CD4-positive, alpha-beta T cell treated with Interleukin-6 at 100 ng/mL for 8 hours (primary cell): ENCODE measurements around the gene AAMP.
"Not testable (repeated sequence)": the region's sequence is repeated elsewhere in the genome, so short reads cannot be mapped to it uniquely, and the experiment has no call there.

Source experiments
- DNase-seq: peaks from one replicate; pipeline ENCODE4 v3.0.0-alpha.2; 2020; ENCODE audit warnings: mixed read lengths, low spot score

AAMP gene

GRCh38 chr2:218269900-218270720 is at the start of gene AAMP, which contains the start of gene PNKD:
TSS of gene AAMP (minus strand) at chr2:218270137. CDS start at chr2:218270086, 51 bp downstream.
TSS of gene PNKD (plus strand) at chr2:218270519. CDS start at chr2:218270536, 17 bp downstream.
- peak; percentile 100 for DNase-seq

- no peak for DNase-seq
Measured at GRCh38 chr2:218318241-218318640, 48.3 kb upstream of the AAMP start.

- DNase-seq, result no peak
Measured at GRCh38 chr2:218317835-218318234, 47.9 kb upstream of the AAMP start.

DNA sequence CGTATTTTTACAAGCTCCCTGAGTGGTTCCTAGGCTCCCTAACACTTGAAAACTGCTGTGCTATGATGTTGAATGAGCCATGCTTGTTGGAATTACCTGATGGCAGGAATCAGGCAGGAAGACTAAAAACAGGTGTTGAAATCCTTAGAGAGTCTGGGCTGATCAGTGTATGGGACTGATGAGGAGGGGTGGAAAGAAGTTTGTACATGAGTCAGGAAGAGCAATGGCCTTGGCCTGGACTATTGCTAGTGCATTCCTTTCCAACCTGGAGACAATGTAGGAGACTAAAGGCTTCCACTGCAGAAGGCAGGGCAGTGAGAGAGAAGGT is 47.3 kb upstream of the AAMP start:
- no peak for DNase-seq

GRCh38 chr2:218315397-218315796 is 45.5 kb upstream of the AAMP start:
- no peak for DNase-seq

GRCh38 chr2:218314764-218315163 is 44.8 kb upstream of the AAMP start:
- DNase-seq, result not testable (repeated sequence)

- DNase-seq, result no peak
Measured at GRCh38 chr2:218313356-218313755, 43.4 kb upstream of the AAMP start.

GRCh38 chr2:218312267-218312756 is 42.4 kb upstream of the AAMP start:
- DNase-seq, result no peak

- not testable (repeated sequence) for DNase-seq
Measured at GRCh38 chr2:218311541-218312266, 41.8 kb upstream of the AAMP start.

- DNase-seq, result no peak
Measured at GRCh38 chr2:218310853-218311540, 41.1 kb upstream of the AAMP start.

GRCh38 chr2:218307415-218308090 is 37.6 kb upstream of the AAMP start:
- DNase-seq, result no peak

DNA sequence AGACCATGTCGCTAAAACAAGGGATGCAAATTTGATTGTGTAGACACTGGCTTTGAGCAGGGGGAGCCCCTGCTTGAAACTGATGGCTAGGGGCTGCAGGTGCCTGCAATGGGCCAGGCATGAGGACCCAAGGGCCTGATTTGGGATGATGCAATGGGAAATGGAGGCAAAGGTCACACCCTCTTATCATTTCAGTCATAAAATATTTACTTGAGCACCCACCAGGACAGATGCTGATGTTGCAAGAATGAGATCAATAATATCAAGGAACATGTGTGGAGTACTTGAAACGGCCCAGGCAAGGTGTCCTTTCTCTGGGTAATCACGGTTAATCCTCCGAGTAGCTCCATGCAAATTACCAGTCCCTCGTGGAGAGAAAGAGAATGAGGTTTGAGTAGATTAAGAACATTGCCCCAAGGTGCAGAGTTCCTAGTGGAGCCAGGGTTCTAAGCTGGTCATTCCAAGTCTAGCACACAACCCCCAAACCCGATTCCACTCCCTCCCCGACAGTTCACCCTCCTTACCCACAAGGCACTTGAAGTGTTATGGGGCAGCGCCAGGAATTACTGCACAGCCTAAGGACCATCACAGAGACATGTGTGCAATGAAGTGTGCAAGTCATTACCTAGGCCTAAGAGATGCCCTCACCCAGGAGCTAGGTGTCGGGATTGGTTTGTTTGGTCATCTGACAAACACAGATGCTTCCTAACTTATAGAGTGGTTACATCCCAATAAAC is 36.4 kb upstream of the AAMP start:
- DNase-seq, result no peak

- no peak for DNase-seq
Measured at GRCh38 chr2:218305383-218305782, 35.4 kb upstream of the AAMP start.

GRCh38 chr2:218301176-218301819 is 31.4 kb upstream of the AAMP start:
- peak; percentile 88 for DNase-seq

DNA sequence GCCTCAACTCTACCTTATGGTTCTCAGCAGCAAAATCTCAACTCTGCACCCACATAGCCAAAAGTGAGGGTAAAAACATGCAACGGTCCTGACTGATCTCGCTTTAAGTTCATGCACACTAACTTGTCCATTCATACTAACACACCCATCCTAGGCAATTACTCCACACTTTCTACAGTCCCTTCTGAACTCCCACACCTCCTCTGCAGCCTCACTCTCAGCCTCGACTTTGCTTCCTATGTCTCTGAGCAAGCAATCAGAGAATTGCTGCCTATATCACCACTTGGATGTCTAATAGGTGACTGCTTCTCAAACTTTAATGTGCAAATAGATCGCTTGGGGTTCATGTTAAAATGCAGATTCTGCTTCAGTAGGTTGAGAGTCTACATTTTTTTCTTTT is 30.2 kb upstream of the AAMP start:
- DNase-seq, result no peak

DNA sequence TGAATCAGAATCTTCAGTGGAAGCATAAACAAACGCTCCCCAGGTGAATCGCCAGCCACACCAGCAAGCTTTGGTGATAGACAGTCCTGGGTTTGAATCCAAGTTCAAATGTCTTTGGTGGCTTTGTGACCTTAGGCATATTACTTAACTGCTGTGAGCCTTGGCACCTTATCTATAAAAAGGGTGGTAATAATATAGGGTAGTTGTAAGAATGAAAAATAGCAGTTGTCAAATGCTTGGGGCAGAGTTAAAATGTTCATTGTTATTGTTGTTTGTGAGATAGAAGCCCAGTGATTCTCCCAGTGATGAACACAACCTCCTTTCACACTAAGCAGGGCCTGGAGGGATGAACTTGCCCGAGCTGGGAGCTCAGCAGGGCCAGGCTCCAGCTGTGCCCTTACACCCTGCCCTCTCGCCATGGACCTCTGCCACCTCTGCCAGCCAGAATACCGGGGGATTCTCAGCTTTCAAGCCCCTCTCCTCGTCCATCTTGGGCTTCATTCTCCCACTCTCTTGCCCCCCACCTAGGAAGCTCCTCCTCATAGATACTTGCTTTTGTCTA is 28.5 kb upstream of the AAMP start:
- DNase-seq, result no peak

GRCh38 chr2:218296847-218297246 is 26.9 kb upstream of the AAMP start:
- DNase-seq, result no peak

GRCh38 chr2:218296200-218296599 is 26.3 kb upstream of the AAMP start:
- no peak for DNase-seq

DNA sequence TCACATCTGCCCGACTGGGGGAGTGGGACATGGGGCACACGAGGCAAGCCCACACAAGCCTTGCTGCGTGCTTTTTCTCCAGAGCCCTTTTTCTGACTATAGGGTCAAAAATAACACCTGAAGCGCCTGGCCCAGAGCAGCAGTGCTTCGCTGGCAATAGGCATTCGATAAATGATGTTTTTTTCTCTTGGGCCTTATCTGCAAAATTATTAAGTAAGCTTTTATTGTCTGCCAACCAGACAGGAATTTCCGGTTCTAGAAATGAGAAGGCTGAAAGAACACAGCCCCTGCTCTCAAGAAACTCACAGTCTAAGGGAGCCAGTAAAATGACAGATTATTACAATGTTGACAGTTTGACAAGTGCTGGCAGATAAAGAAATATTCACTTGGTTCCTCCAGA is 25.1 kb upstream of the AAMP start:
- no peak for DNase-seq

DNA sequence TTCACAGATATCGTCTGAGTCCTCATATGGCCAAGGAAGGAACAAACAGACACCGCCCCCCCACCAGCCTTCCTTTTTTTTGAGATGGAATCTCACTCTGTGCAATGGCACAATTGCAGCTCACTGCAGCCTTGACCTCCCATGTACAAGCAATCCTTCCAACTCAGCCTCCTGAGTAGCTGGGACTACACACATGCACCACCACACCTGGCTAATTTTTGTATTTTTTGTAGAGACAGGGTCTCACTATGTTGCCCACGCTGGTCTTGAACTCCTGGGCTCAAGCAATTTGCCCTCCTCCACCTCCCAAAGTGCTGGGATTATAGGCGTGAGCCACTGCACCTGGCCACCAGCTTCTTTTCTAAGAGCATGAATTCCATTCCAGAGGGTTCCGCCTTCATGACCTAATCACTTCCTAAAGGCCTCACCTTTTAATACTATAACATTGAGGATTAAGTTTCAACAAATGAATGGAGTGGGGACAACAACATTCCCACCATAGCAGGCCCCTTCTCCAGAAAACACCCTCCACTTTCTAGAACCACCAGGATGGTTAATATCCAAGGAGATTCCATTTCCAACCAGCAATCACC is 24.6 kb upstream of the AAMP start:
- DNase-seq, result no peak
